ENCODE data around the gene SRSF4. TPM values are rescaled to one million over a fixed set of nuclear protein-coding genes. Genes with fewer than 3 reads are reported as not detected.

SRSF4 gene
- total RNA-seq, 1 donor: 44.4 TPM

- TF ChIP-seq CTCF (IDR thresholded peaks at IDR 0.05; ENCODE audit: insufficient read depth, low read length): no peak
- H3K4me3 ChIP-seq (ENCODE audit: low read depth, low read length): no peak overlapping the region
- DNase-seq (ENCODE audit: low read depth): no peak
Measured at GRCh38 chr1:29128739-29129138, 53.0 kb downstream of the SRSF4 start.

GRCh38 chr1:29126198-29126597 is 55.5 kb downstream of the SRSF4 start:
- TF ChIP-seq CTCF (IDR thresholded peaks at IDR 0.05; ENCODE audit: insufficient read depth, low read length): no peak
- H3K4me3 ChIP-seq (ENCODE audit: low read depth, low read length): no peak overlapping the region
- no peak for DNase-seq (ENCODE audit: low read depth)

- no peak for TF ChIP-seq CTCF (IDR thresholded peaks at IDR 0.05; ENCODE audit: insufficient read depth, low read length)
- DNase-seq (ENCODE audit: low read depth): no peak
- H3K4me3 ChIP-seq (ENCODE audit: low read depth, low read length): no peak overlapping the region
Measured at GRCh38 chr1:29125788-29126187, 55.9 kb downstream of the SRSF4 start.

- peak overlapping the region; percentile 79 for H3K4me3 ChIP-seq (ENCODE audit: low read depth, low read length)
- no peak for TF ChIP-seq CTCF (IDR thresholded peaks at IDR 0.05; ENCODE audit: insufficient read depth, low read length)
- no peak for DNase-seq (ENCODE audit: low read depth)
Measured at GRCh38 chr1:29125237-29125641, 56.5 kb downstream of the SRSF4 start.

GRCh38 chr1:29124366-29125236 is 57.1 kb downstream of the SRSF4 start:
- peak; percentile 71 for TF ChIP-seq CTCF (IDR thresholded peaks at IDR 0.05; ENCODE audit: insufficient read depth, low read length)
- peak overlapping the region; percentile 79 for H3K4me3 ChIP-seq (ENCODE audit: low read depth, low read length)
- peak; percentile 82 for DNase-seq (ENCODE audit: low read depth)

GRCh38 chr1:29123887-29124365 is 57.8 kb downstream of the SRSF4 start, which contains the start of gene TMEM200B:
Gene TMEM200B, minus strand, starts transcription at chr1:29123903. Its CDS starts 2,075 bp downstream, at chr1:29121828.
- DNase-seq (ENCODE audit: low read depth): no peak
- TF ChIP-seq CTCF (IDR thresholded peaks at IDR 0.05; ENCODE audit: insufficient read depth, low read length): no peak
- H3K4me3 ChIP-seq (ENCODE audit: low read depth, low read length): peak within 1 kb of the TSS; percentile 79
